ENCODE measurements around the gene BUD23. TPM values are rescaled to one million over a fixed set of nuclear protein-coding genes. Genes with fewer than 3 reads are reported as not detected.

The BUD23 gene
- total RNA-seq = 133 TPM in 2 replicates

- Mint-ChIP-seq H3K27ac (peak within 1 kb of the TSS; percentile 98), H3K27me3 (no peaks in the 10 kb centered on the region), H3K9me3 (no peaks in the 10 kb centered on the region), H3K4me3 (peak within 1 kb of the TSS; percentile 96), H3K36me3 (ENCODE audit: low read depth) (peaks cover 41% of the 10 kb centered on the region), H3K4me1 (peaks cover 22% of the 10 kb centered on the region)
- peak; percentile 97 for DNase-seq
- intact Hi-C loops (cut with micrococcal nuclease) = loop anchor here (1.0 kb wide), 6 partner anchors 16 to 161 kb away; partner anchors contain the start of genes ABHD11, BAZ1B, BCL7B and TBL2
These were observed at the start of gene BUD23, which contains the start of gene DNAJC30 for GRCh38 chr7:73683056-73683787. Gene BUD23 (plus strand): TSS chr7:73683597. CDS start chr7:73683626, 29 bp downstream. Gene DNAJC30 (minus strand): TSS chr7:73683453. CDS start chr7:73683423, 30 bp downstream.

GRCh38 chr7:73633844-73634243 is 49.6 kb upstream of the BUD23 start:
- intact Hi-C loops (cut with micrococcal nuclease) = no loop called here
- no peak for DNase-seq
- Mint-ChIP-seq H3K27ac (no peak overlapping the region), H3K27me3 (peaks cover 18% of the 10 kb centered on the region), H3K36me3 (ENCODE audit: low read depth) (no peaks in the 10 kb centered on the region), H3K4me3 (no peak overlapping the region), H3K4me1 (no peaks in the 10 kb centered on the region), H3K9me3 (no peaks in the 10 kb centered on the region)

GRCh38 chr7:73635428-73636200 is 47.8 kb upstream of the BUD23 start:
- Mint-ChIP-seq H3K27me3 (peaks cover 16% of the 10 kb centered on the region), H3K4me1 (no peaks in the 10 kb centered on the region), H3K36me3 (ENCODE audit: low read depth) (no peaks in the 10 kb centered on the region), H3K4me3 (no peak overlapping the region), H3K27ac (no peak overlapping the region), H3K9me3 (no peaks in the 10 kb centered on the region)
- intact Hi-C loops (cut with micrococcal nuclease) = no loop called here
- DNase-seq = no peak

GRCh38 chr7:73638911-73639310 is 44.5 kb upstream of the BUD23 start:
- no peaks in the 10 kb centered on the region for H3K36me3 Mint-ChIP-seq (ENCODE audit: low read depth)
- intact Hi-C loops (cut with micrococcal nuclease) = no loop called here
- no peak for DNase-seq
- no peak overlapping the region for H3K4me3 Mint-ChIP-seq
- H3K27ac Mint-ChIP-seq = no peak overlapping the region
- peaks cover 8% of the 10 kb centered on the region for H3K27me3 Mint-ChIP-seq
- H3K9me3 Mint-ChIP-seq = peaks cover 3% of the 10 kb centered on the region
- H3K4me1 Mint-ChIP-seq = no peaks in the 10 kb centered on the region

- Mint-ChIP-seq H3K27me3 (peaks cover 23% of the 10 kb centered on the region), H3K4me1 (no peaks in the 10 kb centered on the region), H3K36me3 (ENCODE audit: low read depth) (no peaks in the 10 kb centered on the region), H3K9me3 (peaks cover 3% of the 10 kb centered on the region), H3K4me3 (no peak overlapping the region), H3K27ac (no peak overlapping the region)
- no peak for DNase-seq
- intact Hi-C loops (cut with micrococcal nuclease) = no loop called here
These were observed 40.6 kb upstream of the BUD23 start for GRCh38 chr7:73642834-73643233.

GRCh38 chr7:73644688-73645286 is 38.6 kb upstream of the BUD23 start:
- Mint-ChIP-seq H3K4me1 (peaks cover 8% of the 10 kb centered on the region), H3K9me3 (peaks cover 3% of the 10 kb centered on the region), H3K27ac (no peak overlapping the region), H3K36me3 (ENCODE audit: low read depth) (no peaks in the 10 kb centered on the region), H3K27me3 (peaks cover 41% of the 10 kb centered on the region), H3K4me3 (no peak overlapping the region)
- DNase-seq = no peak
- intact Hi-C loops (cut with micrococcal nuclease) = loop anchor here (5.0 kb wide), 1 partner anchor 37 kb away; no protein-coding TSS in a partner anchor

- H3K27ac Mint-ChIP-seq = no peak overlapping the region
- H3K27me3 Mint-ChIP-seq = peaks cover 49% of the 10 kb centered on the region
- DNase-seq = no peak
- H3K4me3 Mint-ChIP-seq = no peak overlapping the region
- peaks cover 3% of the 10 kb centered on the region for H3K9me3 Mint-ChIP-seq
- H3K4me1 Mint-ChIP-seq = peaks cover 10% of the 10 kb centered on the region
- intact Hi-C loops (cut with micrococcal nuclease) = loop anchor here (5.0 kb wide), 1 partner anchor 38 kb away; no protein-coding TSS in a partner anchor
- no peaks in the 10 kb centered on the region for H3K36me3 Mint-ChIP-seq (ENCODE audit: low read depth)
These were observed 37.7 kb upstream of the BUD23 start for GRCh38 chr7:73645643-73646174.

- H3K27me3 Mint-ChIP-seq = peaks cover 51% of the 10 kb centered on the region
These were observed 36.3 kb upstream of the BUD23 start for GRCh38 chr7:73646785-73647724.

GRCh38 chr7:73647725-73648592 is 35.4 kb upstream of the BUD23 start:
- peaks cover 56% of the 10 kb centered on the region for H3K27me3 Mint-ChIP-seq
- DNase-seq = peak; percentile 68
- intact Hi-C loops (cut with micrococcal nuclease) = loop anchor here (5.0 kb wide), 1 partner anchor 41 kb away; no protein-coding TSS in a partner anchor
- no peaks in the 10 kb centered on the region for H3K36me3 Mint-ChIP-seq (ENCODE audit: low read depth)
- H3K4me3 Mint-ChIP-seq = peak overlapping the region; percentile 44
- H3K4me1 Mint-ChIP-seq = peaks cover 10% of the 10 kb centered on the region
- no peak overlapping the region for H3K27ac Mint-ChIP-seq
- no peaks in the 10 kb centered on the region for H3K9me3 Mint-ChIP-seq

More at GRCh38 chr7:73646785-73647724, 36.3 kb upstream of the BUD23 start:
- H3K9me3 Mint-ChIP-seq = no peaks in the 10 kb centered on the region
- no peak for DNase-seq
- no peaks in the 10 kb centered on the region for H3K36me3 Mint-ChIP-seq (ENCODE audit: low read depth)
- intact Hi-C loops (cut with micrococcal nuclease) = loop anchor here (5.0 kb wide), 1 partner anchor 40 kb away; no protein-coding TSS in a partner anchor
- no peak overlapping the region for H3K4me3 Mint-ChIP-seq
- H3K27ac Mint-ChIP-seq = no peak overlapping the region
- H3K4me1 Mint-ChIP-seq = peaks cover 10% of the 10 kb centered on the region

- Mint-ChIP-seq H3K27me3 (peaks cover 56% of the 10 kb centered on the region), H3K36me3 (ENCODE audit: low read depth) (no peaks in the 10 kb centered on the region), H3K4me3 (peak overlapping the region; percentile 44), H3K27ac (no peak overlapping the region), H3K4me1 (peaks cover 10% of the 10 kb centered on the region), H3K9me3 (no peaks in the 10 kb centered on the region)
- intact Hi-C loops (cut with micrococcal nuclease) = loop anchor here (5.0 kb wide), 1 partner anchor 41 kb away; no protein-coding TSS in a partner anchor
- DNase-seq = no peak
These were observed 34.6 kb upstream of the BUD23 start for GRCh38 chr7:73648593-73649332.

GRCh38 chr7:73649576-73649975 is 33.8 kb upstream of the BUD23 start:
- Mint-ChIP-seq H3K27me3 (peaks cover 53% of the 10 kb centered on the region), H3K27ac (no peak overlapping the region), H3K4me3 (no peak overlapping the region), H3K9me3 (no peaks in the 10 kb centered on the region), H3K4me1 (peaks cover 10% of the 10 kb centered on the region), H3K36me3 (ENCODE audit: low read depth) (no peaks in the 10 kb centered on the region)
- intact Hi-C loops (cut with micrococcal nuclease) = loop anchor here (5.0 kb wide), 1 partner anchor 42 kb away; no protein-coding TSS in a partner anchor
- no peak for DNase-seq

Data from activated CD4-positive, alpha-beta T cell treated with anti-CD3 and anti-CD28 coated beads, Interleukin-2, amount 10 ng/mL, durations not matched to agents 24 days and 14 days (primary cell).